ENCODE measurements around the gene SYNDIG1.

Gene SYNDIG1

GRCh38 chr20:24452498-24453127 lies 16.8 kb upstream of the SYNDIG1 start:
- ChIA-PET POLR2A (no interaction called here), CTCF (interaction anchor here (0.6 kb wide), 1 partner anchor 14 kb away, joined by 3 read pairs; no protein-coding TSS in a partner anchor)
- TF ChIP-seq ZNF384 (IDR thresholded peaks at IDR 0.05) (no peak), SP1 (IDR thresholded peaks at IDR 0.05) (no peak), TARDBP (IDR thresholded peaks at IDR 0.05) (no peak), ARNT (IDR thresholded peaks at IDR 0.05) (no peak), ELF4 (IDR thresholded peaks at IDR 0.05) (no peak), FOXK2 (IDR thresholded peaks at IDR 0.05) (no peak), HDGF (IDR thresholded peaks at IDR 0.05; ENCODE audit: borderline replicate concordance) (no peak), CTBP1 (IDR thresholded peaks at IDR 0.05; ENCODE audit: borderline replicate concordance) (no peak), SUZ12 (IDR thresholded peaks at IDR 0.05) (no peak), FOXM1 (IDR thresholded peaks at IDR 0.05; ENCODE audit: borderline replicate concordance) (no peak), BHLHE40 (IDR thresholded peaks at IDR 0.05; ENCODE audit: borderline replicate concordance) (no peak), NFRKB (IDR thresholded peaks at IDR 0.05) (no peak), FOXA1 (IDR thresholded peaks at IDR 0.05) (no peak), L3MBTL2 (conservative IDR thresholded peaks at IDR 0.05) (no peak)
- TF ChIP-seq, protein P1, sequence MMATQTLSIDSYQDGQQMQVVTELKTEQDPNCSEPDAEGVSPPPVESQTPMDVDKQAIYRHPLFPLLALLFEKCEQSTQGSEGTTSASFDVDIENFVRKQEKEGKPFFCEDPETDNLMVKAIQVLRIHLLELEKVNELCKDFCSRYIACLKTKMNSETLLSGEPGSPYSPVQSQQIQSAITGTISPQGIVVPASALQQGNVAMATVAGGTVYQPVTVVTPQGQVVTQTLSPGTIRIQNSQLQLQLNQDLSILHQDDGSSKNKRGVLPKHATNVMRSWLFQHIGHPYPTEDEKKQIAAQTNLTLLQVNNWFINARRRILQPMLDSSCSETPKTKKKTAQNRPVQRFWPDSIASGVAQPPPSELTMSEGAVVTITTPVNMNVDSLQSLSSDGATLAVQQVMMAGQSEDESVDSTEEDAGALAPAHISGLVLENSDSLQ (IDR thresholded peaks at IDR 0.05), result no peak
- no peak for DNase-seq (ENCODE audit: extremely low spot score)

- DNase-seq (ENCODE audit: extremely low spot score), result no peak
- TF ChIP-seq CTBP1 (IDR thresholded peaks at IDR 0.05; ENCODE audit: borderline replicate concordance) (no peak), TARDBP (IDR thresholded peaks at IDR 0.05) (no peak), ZNF384 (IDR thresholded peaks at IDR 0.05) (no peak), ELF4 (IDR thresholded peaks at IDR 0.05) (no peak), ARNT (IDR thresholded peaks at IDR 0.05) (no peak), HDGF (IDR thresholded peaks at IDR 0.05; ENCODE audit: borderline replicate concordance) (no peak), FOXK2 (IDR thresholded peaks at IDR 0.05) (no peak), NFRKB (IDR thresholded peaks at IDR 0.05) (no peak), LEF1 (IDR thresholded peaks at IDR 0.05; ENCODE audit: borderline replicate concordance) (no peak)
- CTCF ChIA-PET, result no interaction called here
- POLR2A ChIA-PET, result no interaction called here
These were observed 15.6 kb upstream of the SYNDIG1 start for GRCh38 chr20:24453869-24454268.

- ChIA-PET POLR2A (no interaction called here), CTCF (no interaction called here)
- DNase-seq (ENCODE audit: extremely low spot score), result no peak
- TF ChIP-seq ELF4 (IDR thresholded peaks at IDR 0.05) (no peak), BHLHE40 (IDR thresholded peaks at IDR 0.05; ENCODE audit: borderline replicate concordance) (no peak), LEF1 (IDR thresholded peaks at IDR 0.05; ENCODE audit: borderline replicate concordance) (no peak), SP1 (IDR thresholded peaks at IDR 0.05) (no peak), ZNF384 (IDR thresholded peaks at IDR 0.05) (no peak), CTBP1 (IDR thresholded peaks at IDR 0.05; ENCODE audit: borderline replicate concordance) (no peak), FOXA1 (IDR thresholded peaks at IDR 0.05) (no peak), L3MBTL2 (conservative IDR thresholded peaks at IDR 0.05) (no peak), HDGF (IDR thresholded peaks at IDR 0.05; ENCODE audit: borderline replicate concordance) (no peak), FOXK2 (IDR thresholded peaks at IDR 0.05) (no peak), FOXM1 (IDR thresholded peaks at IDR 0.05; ENCODE audit: borderline replicate concordance) (no peak), ARNT (IDR thresholded peaks at IDR 0.05) (no peak), TARDBP (IDR thresholded peaks at IDR 0.05) (no peak)
- TF ChIP-seq, protein P1 (IDR thresholded peaks at IDR 0.05), result no peak
These were observed 14.3 kb upstream of the SYNDIG1 start for GRCh38 chr20:24455081-24455480.

- CTCF ChIA-PET, result no interaction called here
- POLR2A ChIA-PET, result no interaction called here
- no peak for TF ChIP-seq SP1 (IDR thresholded peaks at IDR 0.05)
- TF ChIP-seq FOXM1 (IDR thresholded peaks at IDR 0.05; ENCODE audit: borderline replicate concordance), result no peak
- no peak for TF ChIP-seq ZNF384 (IDR thresholded peaks at IDR 0.05)
- TF ChIP-seq FOXK2 (IDR thresholded peaks at IDR 0.05), result no peak
- no peak for TF ChIP-seq LEF1 (IDR thresholded peaks at IDR 0.05; ENCODE audit: borderline replicate concordance)
- TF ChIP-seq BHLHE40 (IDR thresholded peaks at IDR 0.05; ENCODE audit: borderline replicate concordance), result no peak
- no peak for DNase-seq (ENCODE audit: extremely low spot score)
These were observed 13.0 kb upstream of the SYNDIG1 start for GRCh38 chr20:24456398-24456781.

GRCh38 chr20:24458436-24458835 lies 11.0 kb upstream of the SYNDIG1 start:
- POLR2A ChIA-PET, result no interaction called here
- TF ChIP-seq ELF4 (IDR thresholded peaks at IDR 0.05), result no peak
- no peak for TF ChIP-seq HDGF (IDR thresholded peaks at IDR 0.05; ENCODE audit: borderline replicate concordance)
- no peak for TF ChIP-seq FOXM1 (IDR thresholded peaks at IDR 0.05; ENCODE audit: borderline replicate concordance)
- TF ChIP-seq TARDBP (IDR thresholded peaks at IDR 0.05), result no peak
- TF ChIP-seq CTBP1 (IDR thresholded peaks at IDR 0.05; ENCODE audit: borderline replicate concordance), result no peak
- TF ChIP-seq LEF1 (IDR thresholded peaks at IDR 0.05; ENCODE audit: borderline replicate concordance), result no peak
- CTCF ChIA-PET, result no interaction called here
- DNase-seq (ENCODE audit: extremely low spot score), result no peak

GRCh38 chr20:24459733-24460132 lies 9.7 kb upstream of the SYNDIG1 start:
- POLR2A ChIA-PET, result no interaction called here
- CTCF ChIA-PET, result no interaction called here
- DNase-seq (ENCODE audit: extremely low spot score), result no peak
- TF ChIP-seq L3MBTL2 (conservative IDR thresholded peaks at IDR 0.05), result no peak
- no peak for TF ChIP-seq FOXK2 (IDR thresholded peaks at IDR 0.05)
- TF ChIP-seq FOXM1 (IDR thresholded peaks at IDR 0.05; ENCODE audit: borderline replicate concordance), result no peak
- TF ChIP-seq, protein P1 (IDR thresholded peaks at IDR 0.05), result no peak
- no peak for TF ChIP-seq ELF4 (IDR thresholded peaks at IDR 0.05)
